Neutrophil (primary cell): ENCODE results near the gene ANKH.

Experiments
- H3K27ac ChIP-seq: fragments of 200-600 bp; sonication (generic); 2 replicates; pipeline ENCODE4 v1.5.1; 2016; ENCODE audit warnings: mild to moderate bottlenecking, moderate library complexity
- H3K27me3 ChIP-seq: fragments of 200-600 bp; sonication (generic); 2 replicates; pipeline ENCODE4 v1.6.0; 2016; ENCODE audit warnings: mild to moderate bottlenecking
- H3K36me3 ChIP-seq: fragments of 200-600 bp; sonication (generic); 2 replicates; pipeline ENCODE4 v1.5.1; 2017
- H3K4me1 ChIP-seq, 2 experiments: fragments of 200-600 bp in 1 of 2; sonication (generic) in 1 of 2; 1 replicate in 1 of 2; 2 replicates in 1 of 2; pipeline versions ENCODE4 v1.5.1 to v1.6.1; 2013 to 2016; ENCODE audit warnings: low read depth in 1 of 2, low read length in 1 of 2, mild to moderate bottlenecking in 1 of 2, moderate library complexity in 1 of 2; ENCODE audit not compliant: control insufficient read depth in 1 of 2, insufficient read depth in 1 of 2
- H3K4me3 ChIP-seq, 2 experiments: fragments of 200-600 bp in 1 of 2; sonication (generic) in 1 of 2; 1 replicate in 1 of 2; 2 replicates in 1 of 2; pipeline ENCODE4 v1.5.1; 2013 to 2016; ENCODE audit warnings: low read depth in 1 of 2, low read length in 1 of 2, mild to moderate bottlenecking in 1 of 2, moderate library complexity in 1 of 2
- H3K9me3 ChIP-seq: fragments of 200-600 bp; sonication (generic); 2 replicates; pipeline ENCODE4 v1.5.1; 2016
- CTCF ChIP-seq: fragments of 200-600 bp; sonication (generic); IDR thresholded peaks from 2 replicates; pipeline ENCODE4 v1.5.1; 2016; ENCODE audit warnings: antibody characterized with exemption

The ANKH gene

GRCh38 chr5:14816999-14817761, 54.4 kb downstream of the ANKH start:
- no peak for TF ChIP-seq CTCF
- no peaks in the 10 kb centered on the region for H3K27me3 ChIP-seq
- H3K27ac ChIP-seq: no peak overlapping the region

GRCh38 chr5:14816374-14816998, 55.1 kb downstream of the ANKH start:
- Histone ChIP-seq H3K4me1 (no peaks in the 10 kb centered on the region), H3K27ac (no peak overlapping the region), H3K27me3 (no peaks in the 10 kb centered on the region), H3K9me3 (no peaks in the 10 kb centered on the region), H3K4me3 (no peak overlapping the region), H3K36me3 (no peaks in the 10 kb centered on the region)
- no peak for TF ChIP-seq CTCF

More at GRCh38 chr5:14816999-14817761, 54.4 kb downstream of the ANKH start:
- Histone ChIP-seq H3K36me3 (no peaks in the 10 kb centered on the region), H3K9me3 (no peaks in the 10 kb centered on the region), H3K4me3 (no peak overlapping the region), H3K4me1 (no peaks in the 10 kb centered on the region)

- Histone ChIP-seq H3K36me3 (no peaks in the 10 kb centered on the region), H3K27ac (no peak overlapping the region), H3K9me3 (no peaks in the 10 kb centered on the region), H3K4me1 (no peaks in the 10 kb centered on the region), H3K27me3 (no peaks in the 10 kb centered on the region), H3K4me3 (no peak overlapping the region)
- no peak for TF ChIP-seq CTCF
Observed at GRCh38 chr5:14813747-14814146, 57.8 kb downstream of the ANKH start.

GRCh38 chr5:14812166-14812565, 59.4 kb downstream of the ANKH start:
- H3K4me3 ChIP-seq: no peak overlapping the region
- no peaks in the 10 kb centered on the region for H3K4me1 ChIP-seq
- H3K9me3 ChIP-seq: no peaks in the 10 kb centered on the region
- no peaks in the 10 kb centered on the region for H3K27me3 ChIP-seq
- H3K27ac ChIP-seq: no peak overlapping the region
- no peaks in the 10 kb centered on the region for H3K36me3 ChIP-seq
- no peak for TF ChIP-seq CTCF

GRCh38 chr5:14810928-14811572, 60.5 kb downstream of the ANKH start:
- Histone ChIP-seq H3K9me3 (no peaks in the 10 kb centered on the region), H3K4me3 (no peak overlapping the region), H3K36me3 (no peaks in the 10 kb centered on the region), H3K4me1 (no peaks in the 10 kb centered on the region), H3K27me3 (no peaks in the 10 kb centered on the region), H3K27ac (no peak overlapping the region)
- no peak for TF ChIP-seq CTCF
